Right cardiac atrium (tissue), 5 donors: ENCODE data around the gene CENPP. TPM values are rescaled to one million over a fixed set of nuclear protein-coding genes. Genes with fewer than 3 reads are reported as not detected.
A peak's percentile ranks its signal among the peaks of the same experiment; 100 is the strongest.

Source experiments
- ATAC-seq, 2 donors: fragments of 200-7000 bp; cut with Tn5 transposase; one replicate each; pipeline versions ENCODE4 v1.8.0 to v1.9.1; 2020; ENCODE audit warnings: moderate library complexity in 2 of 2, mild to moderate bottlenecking in 1 of 2
- DNase-seq, 3 donors: peaks; one replicate each; pipeline ENCODE4 v3.0.0-alpha.2; 2020
- H3K27ac ChIP-seq: one replicate; pipeline ENCODE4 v1.5.1; 2013; ENCODE audit warnings: mild to moderate bottlenecking, low read length, control low read depth, moderate library complexity
- H3K27me3 ChIP-seq: one replicate; pipeline ENCODE4 v1.6.1; 2013; ENCODE audit not compliant: control insufficient read depth, insufficient read depth
- H3K4me1 ChIP-seq: one replicate; pipeline ENCODE4 v1.6.1; 2013; ENCODE audit warnings: low read length; ENCODE audit not compliant: control insufficient read depth, insufficient read depth
- H3K4me3 ChIP-seq: one replicate; pipeline ENCODE4 v1.5.1; 2013; ENCODE audit warnings: low read length, control low read depth
- H3K9me3 ChIP-seq: one replicate; pipeline ENCODE4 v1.6.1; 2013; ENCODE audit warnings: low read length; ENCODE audit not compliant: control insufficient read depth
- WGBS: extraction: QIAGEN DNeasy Blood & Tissue Kit; methylation state at CpG from one replicate; pipeline ENCODE4 v1.1.7; 2013; 5-methylcytosine and 5-hydroxymethylcytosine counted together
- intact Hi-C, 4 donors: fragments of 100-400 bp; cut with DNase I; formaldehyde crosslinking; loops; one replicate each; pipeline versions ENCODE4 v1.11.0 to v1.14.0; 2022 to 2023
- polyA plus RNA-seq: library from polyadenylated mRNA; stranded (reverse); fragments of 200-250 nt; gene quantifications from one replicate; pipeline ENCODE4 v1.2.3, GENCODE V29; 2013
- total RNA-seq, 4 donors: library from RNA; stranded (reverse); fragmentation: NEBNext Ultra II Directional; extraction: Animal tissue kit (Norgen Biotek cat#: 25700); gene quantifications; one replicate each; pipeline ENCODE4 v1.2.1, GENCODE V29; 2021
- donor health status: healthy with polysubstance abuse.
- donor health status: DM: no; HTN: yes; CAD: no.
- donor health status: DM: no; HTN: no; CAD: no.
- donor health status: DM: no; HTN: yes; CAD: no; lungs with severe emphysema.
- donor health status: DM: yes; HTN: yes; CAD: no.

Gene CENPP
- total and polyA plus RNA-seq, 5 donors: 2.0 to 4.0 (median 2.8) TPM

- no peaks in the 10 kb centered on the region for H3K27me3 ChIP-seq
- WGBS: 79% methylated on average over 5 of the region's 5 CpGs
- DNase-seq (no peak), ATAC-seq (no peak)
- no peak overlapping the region for H3K27ac ChIP-seq
- H3K4me1 ChIP-seq: peaks cover 3% of the 10 kb centered on the region
- H3K9me3 ChIP-seq: no peaks in the 10 kb centered on the region
- intact Hi-C loops: no loop called here
- H3K4me3 ChIP-seq: no peak overlapping the region
These were observed 170.8 kb downstream of the CENPP start for GRCh38 chr9:92496396-92497176.

- DNase-seq (no peak), ATAC-seq (no peak)
- H3K4me1 ChIP-seq: peaks cover 12% of the 10 kb centered on the region
- H3K27me3 ChIP-seq: no peaks in the 10 kb centered on the region
- intact Hi-C loops: no loop called here
- no peak overlapping the region for H3K4me3 ChIP-seq
- 79% methylated on average over 2 of the region's 2 CpGs for WGBS
- no peak overlapping the region for H3K27ac ChIP-seq
- no peaks in the 10 kb centered on the region for H3K9me3 ChIP-seq
These were observed 173.9 kb downstream of the CENPP start for GRCh38 chr9:92499701-92500100.

DNA sequence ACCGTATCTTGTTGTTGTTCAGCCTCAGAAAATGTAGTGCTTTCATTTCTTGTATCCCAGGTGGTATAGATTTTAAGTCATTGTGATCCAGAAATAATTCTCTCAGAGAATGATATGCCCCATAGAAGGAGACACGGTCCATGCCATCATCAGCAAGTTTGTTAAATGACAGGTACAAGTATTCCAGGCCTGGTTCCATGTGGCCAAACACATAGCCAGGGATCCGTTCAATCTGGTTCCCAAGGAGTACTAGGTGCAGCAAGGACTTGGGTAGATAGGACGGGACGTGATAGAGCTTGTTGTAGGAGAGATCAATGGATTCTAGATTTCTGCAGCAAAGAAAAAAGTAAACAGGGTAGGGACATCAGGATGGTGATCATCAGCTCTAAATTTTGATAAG is 175.0 kb downstream of the CENPP start:
- Histone ChIP-seq H3K27ac (no peak overlapping the region), H3K4me1 (peaks cover 12% of the 10 kb centered on the region), H3K27me3 (no peaks in the 10 kb centered on the region), H3K4me3 (no peak overlapping the region), H3K9me3 (no peaks in the 10 kb centered on the region)
- ATAC-seq (no peak), DNase-seq (no peak)
- WGBS: 85% methylated on average over 5 of the region's 5 CpGs
- intact Hi-C loops: no loop called here

GRCh38 chr9:92501671-92502393 is 176.1 kb downstream of the CENPP start:
- intact Hi-C loops: no loop called here
- Histone ChIP-seq H3K4me3 (no peak overlapping the region), H3K27ac (peak overlapping the region; percentile 43), H3K9me3 (no peaks in the 10 kb centered on the region), H3K27me3 (no peaks in the 10 kb centered on the region), H3K4me1 (peaks cover 12% of the 10 kb centered on the region)
- 74% methylated on average over 5 of the region's 5 CpGs for WGBS
- DNase-seq (peak; percentile 54 to 82 (median 70)), ATAC-seq (peak; percentile 79 to 85)

- H3K4me3 ChIP-seq: no peak overlapping the region
- H3K4me1 ChIP-seq: peaks cover 12% of the 10 kb centered on the region
- ATAC-seq: no peak
- no peaks in the 10 kb centered on the region for H3K9me3 ChIP-seq
- H3K27me3 ChIP-seq: no peaks in the 10 kb centered on the region
- intact Hi-C loops: no loop called here
- no peak overlapping the region for H3K27ac ChIP-seq
- no peak for DNase-seq
- whole genome bisulfite sequencing: 87% methylated on average over 2 of the region's 2 CpGs
These were observed 177.4 kb downstream of the CENPP start for GRCh38 chr9:92503156-92503555.

DNA sequence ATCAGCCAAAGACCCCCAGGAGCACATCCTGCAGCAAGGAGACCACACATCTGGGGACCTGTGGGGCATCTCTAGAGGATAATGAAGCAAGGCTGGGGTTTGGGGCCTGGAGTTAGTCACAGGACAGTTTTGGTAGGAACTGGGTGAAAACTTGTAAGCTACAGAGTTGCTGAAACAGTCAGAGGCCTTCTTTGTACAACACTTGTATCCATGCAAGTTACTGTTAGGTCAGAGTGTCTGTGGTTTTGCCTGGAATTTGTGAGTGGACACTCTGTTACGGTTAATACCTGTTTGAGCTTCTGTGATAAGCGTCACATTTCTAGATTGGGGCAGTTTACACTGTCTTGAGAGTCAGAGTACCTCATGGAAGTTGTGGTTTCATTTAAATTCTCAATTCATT is 179.1 kb downstream of the CENPP start:
- H3K4me3 ChIP-seq: no peak overlapping the region
- DNase-seq (no peak), ATAC-seq (no peak)
- H3K27ac ChIP-seq: peak overlapping the region; percentile 48
- peaks cover 9% of the 10 kb centered on the region for H3K4me1 ChIP-seq
- 98% methylated on average over 2 of the region's 2 CpGs for WGBS
- no peaks in the 10 kb centered on the region for H3K9me3 ChIP-seq
- intact Hi-C loops: no loop called here
- H3K27me3 ChIP-seq: no peaks in the 10 kb centered on the region

- ATAC-seq: peak; percentile 66 to 81
- peak; percentile 44 to 68 (median 53) for DNase-seq
- Histone ChIP-seq H3K4me3 (no peak overlapping the region), H3K9me3 (no peaks in the 10 kb centered on the region), H3K4me1 (peaks cover 9% of the 10 kb centered on the region), H3K27me3 (no peaks in the 10 kb centered on the region), H3K27ac (peak overlapping the region; percentile 82)
- intact Hi-C loops: no loop called here
- 59% methylated on average over 3 of the region's 3 CpGs for WGBS
These were observed 180.6 kb downstream of the CENPP start for GRCh38 chr9:92506184-92506857.

DNA sequence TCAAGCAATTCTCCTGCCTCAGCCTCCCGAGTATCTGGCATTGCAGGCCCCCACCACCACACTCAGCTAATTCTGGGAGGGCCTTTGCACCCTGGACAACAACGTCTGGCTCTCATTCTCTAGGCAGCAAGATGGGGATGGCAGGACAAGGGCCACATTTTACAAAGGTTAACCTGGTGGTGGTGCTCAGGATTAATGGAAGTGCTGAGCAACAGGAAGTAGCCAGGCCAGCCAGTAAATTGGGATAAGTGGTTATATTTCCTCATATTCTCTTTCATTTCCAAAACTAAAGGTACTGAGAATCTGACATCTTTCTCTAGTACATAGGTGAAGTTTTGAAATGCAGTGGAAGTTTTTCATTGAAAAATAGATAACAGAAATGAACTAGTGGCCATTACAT is 181.3 kb downstream of the CENPP start:
- intact Hi-C loops: no loop called here
- Histone ChIP-seq H3K27ac (peak overlapping the region; percentile 64), H3K4me1 (peaks cover 8% of the 10 kb centered on the region), H3K9me3 (no peaks in the 10 kb centered on the region), H3K27me3 (no peaks in the 10 kb centered on the region), H3K4me3 (no peak overlapping the region)
- DNase-seq (no peak), ATAC-seq (no peak)
- WGBS: 88% methylated on average over 2 of the region's 2 CpGs

DNA sequence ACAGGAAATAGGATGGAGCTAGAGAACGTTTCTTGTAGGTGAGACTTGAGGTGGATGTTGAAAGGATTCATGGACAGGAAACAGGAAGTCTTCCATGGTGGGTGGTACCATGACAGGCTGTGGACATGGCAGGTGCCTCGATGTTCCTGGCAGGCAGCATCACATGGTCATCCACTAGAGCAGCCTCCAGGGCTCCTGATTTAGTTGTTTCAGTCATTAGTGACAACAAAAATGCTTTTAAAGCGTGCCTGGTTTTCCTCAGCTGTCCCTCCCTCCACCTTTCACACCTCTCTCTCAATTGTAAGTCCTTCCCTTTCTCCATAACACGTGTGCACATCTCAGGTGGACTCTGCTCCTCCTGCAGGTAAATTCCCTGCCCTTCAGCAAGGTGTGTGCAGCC is 181.7 kb downstream of the CENPP start:
- no peaks in the 10 kb centered on the region for H3K9me3 ChIP-seq
- peaks cover 6% of the 10 kb centered on the region for H3K4me1 ChIP-seq
- no peak overlapping the region for H3K4me3 ChIP-seq
- ATAC-seq (no peak), DNase-seq (no peak)
- intact Hi-C loops: no loop called here
- H3K27ac ChIP-seq: no peak overlapping the region
- 57% methylated on average over 4 of the region's 4 CpGs for WGBS
- H3K27me3 ChIP-seq: no peaks in the 10 kb centered on the region

DNA sequence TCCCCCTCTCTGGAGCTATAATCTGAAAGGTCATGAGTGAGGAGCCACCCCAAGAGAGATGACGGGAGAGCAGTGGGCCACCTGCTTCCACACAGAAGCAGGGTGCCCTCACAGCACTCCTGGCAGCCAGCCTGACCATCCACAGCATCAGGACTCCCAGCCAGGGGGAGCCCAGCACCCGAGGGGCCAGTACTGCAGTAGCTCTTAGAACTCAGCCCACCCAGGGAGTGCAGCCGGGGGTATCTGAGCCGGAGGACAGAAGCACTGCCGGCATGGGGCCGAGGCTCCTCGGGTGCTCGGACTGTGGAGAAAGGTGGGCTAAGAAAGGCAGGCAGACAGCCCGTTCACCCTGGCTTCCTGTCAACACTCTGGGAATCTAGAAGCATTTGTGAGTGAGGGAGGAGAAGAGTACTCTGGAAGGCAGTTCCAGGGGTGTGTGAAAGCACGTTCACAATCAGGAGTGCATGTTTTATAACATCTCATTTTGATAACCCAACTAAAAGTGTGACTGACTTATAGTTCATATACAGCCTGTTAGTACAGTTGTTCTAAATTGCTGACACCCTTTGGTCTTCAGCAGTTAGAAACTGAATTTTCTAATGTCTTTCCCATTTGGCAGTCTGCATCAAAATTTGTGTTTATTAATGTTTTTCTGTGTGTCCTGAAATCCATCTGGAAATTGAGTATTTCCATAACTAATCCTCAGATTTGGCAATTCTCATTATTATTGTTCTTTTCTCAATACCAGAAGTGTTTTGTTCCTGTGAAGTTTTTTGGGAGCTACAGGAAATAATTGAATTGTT is 182.5 kb downstream of the CENPP start:
- no peak overlapping the region for H3K4me3 ChIP-seq
- intact Hi-C loops: no loop called here

More for the DNA sequence above, 182.5 kb downstream of the CENPP start:
- Histone ChIP-seq H3K4me1 (peaks cover 6% of the 10 kb centered on the region), H3K9me3 (no peaks in the 10 kb centered on the region), H3K27me3 (no peaks in the 10 kb centered on the region), H3K27ac (no peak overlapping the region)
- ATAC-seq: peak in 1 of 2 donors; percentile 6
- peak in 2 of 3 donors; percentile 66 to 69 for DNase-seq
- 25% methylated on average over 10 of the region's 10 CpGs for WGBS
